SK-N-MC (cell line): ENCODE results near the gene NOX4.

Source experiments
- EZH2 ChIP-seq: fragments of 200-600 bp; sonication (generic); IDR thresholded peaks from one replicate; pipeline ENCODE4 v1.6.1; 2017; ENCODE audit warnings: antibody characterized with exemption
- POLR2AphosphoS5 ChIP-seq: IDR thresholded peaks from 2 replicates; pipeline ENCODE4 v1.6.1; 2012; ENCODE audit warnings: mild to moderate bottlenecking, low read depth, low read length, borderline replicate concordance

DNA sequence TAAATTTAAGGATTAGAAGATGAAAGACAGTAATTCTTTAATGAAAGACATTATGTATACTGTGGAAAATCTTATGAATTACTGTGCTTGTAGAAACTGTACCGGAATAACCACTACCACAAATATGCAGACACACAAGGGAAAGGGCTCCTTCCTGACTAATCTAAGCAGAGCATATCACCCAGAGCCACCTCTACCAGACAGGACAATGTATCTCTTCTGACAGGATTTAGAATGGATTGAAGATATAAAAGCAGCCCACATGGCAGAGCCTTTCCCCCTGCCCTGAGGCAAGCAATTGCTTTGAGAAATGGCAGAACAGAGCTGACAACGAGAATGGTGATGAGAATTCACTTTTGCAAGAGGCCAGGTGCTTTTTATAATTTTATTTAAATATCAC lies 144.1 kb downstream of the NOX4 start:
- TF ChIP-seq EZH2 (no peak), POLR2AphosphoS5 (no peak)
